H1 (cell line): Measurements from ENCODE around the gene SMARCA4. TPM values are rescaled to one million over a fixed set of nuclear protein-coding genes. Genes with fewer than 3 reads are reported as not detected.
A peak's percentile ranks its signal among the peaks of the same experiment; 100 is the strongest.

ENCODE experiments used
- BACH1 ChIP-seq: IDR thresholded peaks from 2 replicates; pipeline ENCODE4 v1.6.1; 2012; ENCODE audit warnings: low read length, improper control_type of control experiment
- CEBPB ChIP-seq: IDR thresholded peaks from 2 replicates; pipeline ENCODE4 v1.6.1; 2012; ENCODE audit warnings: low read depth, low read length
- CREB1 ChIP-seq: IDR thresholded peaks from 2 replicates; pipeline ENCODE4 v1.6.1; 2012; ENCODE audit warnings: inconsistent platforms
- CTCF ChIP-seq, 3 experiments: IDR thresholded peaks; 1 replicate in 2 of 3; 2 replicates in 1 of 3; pipeline versions ENCODE4 v1.5.1 to v1.6.1; 2011; ENCODE audit warnings: low read length in 3 of 3, mild to moderate bottlenecking in 3 of 3, inconsistent platforms in 2 of 3, low read depth in 1 of 3, moderate library complexity in 1 of 3; ENCODE audit not compliant: insufficient read depth in 1 of 3; ENCODE audit errors: control extremely low read depth in 1 of 3
- EGR1 ChIP-seq: IDR thresholded peaks from 2 replicates; pipeline ENCODE4 v1.6.1; 2011; ENCODE audit warnings: low read depth, low read length, borderline replicate concordance
- EP300 ChIP-seq, 2 experiments: IDR thresholded peaks; 1 replicate in 1 of 2; 2 replicates in 1 of 2; pipeline ENCODE4 v1.6.1; 2011 to 2012; ENCODE audit warnings: low read depth in 2 of 2, low read length in 2 of 2, mild to moderate bottlenecking in 2 of 2, borderline replicate concordance in 1 of 2, inconsistent platforms in 1 of 2, moderate library complexity in 1 of 2
- FOSL1 ChIP-seq: IDR thresholded peaks from 2 replicates; pipeline ENCODE4 v1.6.1; 2011; ENCODE audit warnings: mild to moderate bottlenecking, low read depth, low read length, moderate library complexity; ENCODE audit not compliant: insufficient read depth
- GABPA ChIP-seq: IDR thresholded peaks from 2 replicates; pipeline ENCODE4 v1.6.1; 2011; ENCODE audit warnings: mild to moderate bottlenecking, low read length, moderate library complexity, borderline replicate concordance; ENCODE audit not compliant: insufficient read depth
- GTF2F1 ChIP-seq: IDR thresholded peaks from 2 replicates; pipeline ENCODE4 v1.6.1; 2012; ENCODE audit warnings: low read depth, low read length, improper control_type of control experiment, borderline replicate concordance
- NANOG ChIP-seq: IDR thresholded peaks from 2 replicates; pipeline ENCODE4 v1.6.1; 2011; ENCODE audit warnings: low read length, low read depth, mild to moderate bottlenecking, inconsistent platforms; ENCODE audit not compliant: insufficient read depth, poor library complexity, severe bottlenecking
- POLR2A ChIP-seq, 2 experiments: IDR thresholded peaks; 1 replicate in 1 of 2; 2 replicates in 1 of 2; pipeline ENCODE4 v1.6.1; 2011; ENCODE audit warnings: low read depth in 2 of 2, low read length in 2 of 2, mild to moderate bottlenecking in 2 of 2; ENCODE audit errors: control extremely low read depth in 1 of 2
- SAP30 ChIP-seq: fragments of 300-600 bp; sonication (generic); IDR thresholded peaks from 2 replicates; pipeline ENCODE4 v1.7.1; 2012; ENCODE audit warnings: low read length, moderate library complexity, mild to moderate bottlenecking, inconsistent platforms; ENCODE audit not compliant: insufficient read depth, insufficient replicate concordance
- SIRT6 ChIP-seq: IDR thresholded peaks from one replicate; pipeline ENCODE4 v1.7.1; 2012; ENCODE audit warnings: low read length, inconsistent platforms
- SP4 ChIP-seq: IDR thresholded peaks from 2 replicates; pipeline ENCODE4 v1.6.1; 2012; ENCODE audit warnings: low read length, inconsistent platforms
- SRF ChIP-seq: IDR thresholded peaks from 2 replicates; pipeline ENCODE4 v1.6.1; 2011; ENCODE audit warnings: mild to moderate bottlenecking, low read depth, low read length, moderate library complexity
- SUZ12 ChIP-seq: fragments of 200-600 bp; sonication (generic); IDR thresholded peaks from 2 replicates; pipeline ENCODE4 v1.6.1; 2012; ENCODE audit warnings: mild to moderate bottlenecking, inconsistent platforms, low read length, moderate library complexity, mixed read lengths
- USF2 ChIP-seq: IDR thresholded peaks from 2 replicates; pipeline ENCODE4 v1.6.1; 2011; ENCODE audit warnings: low read length, improper control_type of control experiment
- YY1 ChIP-seq: IDR thresholded peaks from 2 replicates; pipeline ENCODE4 v1.6.1; 2011; ENCODE audit warnings: low read depth, mild to moderate bottlenecking, low read length
- polyA plus RNA-seq, 7 experiments: library from polyadenylated mRNA; depleted of rRNA in 3 of 7; stranded (reverse) in 5 of 7; unstranded in 2 of 7; fragments of >200 nt in 5 of 7; fragments of 200-250 nt in 2 of 7; gene quantifications; 1 replicate in 5 of 7; 2 replicates in 1 of 7; 4 replicates in 1 of 7; pipeline versions ENCODE4 v1.2.1 to v1.2.3, GENCODE V29; 2011 to 2013; ENCODE audit warnings: missing spikeins in 2 of 7, mixed read lengths in 2 of 7
- total RNA-seq: library from RNA; stranded (reverse); fragmentation: NEBNext Ultra II Directional; extraction: Animal tissue kit (Norgen Biotek cat#: 25700); gene quantifications from 2 replicates; pipeline ENCODE4 v1.2.1, GENCODE V29; 2021
- TF ChIP-seq, protein P1 (sequence below): IDR thresholded peaks from 2 replicates; pipeline ENCODE4 v1.6.1; 2012; ENCODE audit warnings: inconsistent platforms

The SMARCA4 gene
- total and polyA plus RNA-seq, 2 of the 8 experiments (the other 6 are each of a cell fraction or from before 2014, with no cell fraction given), result 86.4 to 263 TPM

- TF ChIP-seq SRF (peak; percentile 71), NANOG (peak; percentile 34), EP300 (IDR thresholded peaks at IDR 0.05; ENCODE audit: borderline replicate concordance in 1 of 2, low read depth in 2 of 2, low read length in 2 of 2) (peak in 1 of 2 experiments; percentile 84; a peak in 1 of 3 replicates), SP4 (peak; percentile 91; the same call in 1 of the 2 replicates), EGR1 (peak; percentile 63), USF2 (no peak; the same call in 1 of the 2 replicates), CTCF (IDR thresholded peaks at IDR 0.05; ENCODE audit: control extremely low read depth in 1 of 3, insufficient read depth in 1 of 3, low read depth in 1 of 3, low read length in 3 of 3) (peak in 1 of 3 experiments; percentile 17; a peak in 1 of 4 replicates), POLR2A (IDR thresholded peaks at IDR 0.05; ENCODE audit: control extremely low read depth in 1 of 2, low read depth in 2 of 2, low read length in 2 of 2) (peak in 1 of 2 experiments; percentile 77; a peak in 2 of 3 replicates), SAP30 (no peak), YY1 (peak; percentile 95), SUZ12 (no peak), GTF2F1 (0 out of 2 replicates have a peak, but pooled peaks have one; percentile 66), FOSL1 (no peak), CREB1 (peak; percentile 89), CEBPB (no peak), BACH1 (no peak), GABPA (peak; percentile 99), SIRT6 (no peak)
- TF ChIP-seq, protein P1, sequence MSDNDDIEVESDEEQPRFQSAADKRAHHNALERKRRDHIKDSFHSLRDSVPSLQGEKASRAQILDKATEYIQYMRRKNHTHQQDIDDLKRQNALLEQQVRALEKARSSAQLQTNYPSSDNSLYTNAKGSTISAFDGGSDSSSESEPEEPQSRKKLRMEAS, result no peak
These were observed 32.0 kb upstream of the SMARCA4 start, which contains the start of the genes TIMM29 and YIPF2 (continued) for GRCh38 chr19:10928563-10929401.
